K562 (cell line): Measurements from ENCODE around the gene LRFN4. TPM values are rescaled to one million over a fixed set of nuclear protein-coding genes. Genes with fewer than 3 reads are reported as not detected.

Experiments used
- ATAC-seq: fragments of 200-7000 bp; cut with Tn5 transposase; 3 replicates; pipeline ENCODE4 v1.9.1; 2020; ENCODE audit warnings: moderate library complexity
- BruUV-seq: library from RNA; stranded (reverse); fragments of 400-500 nt; replicated peaks from 2 replicates; lab custom pipeline; 2021; lab: Mats Ljungman, UMichigan
- CTCF ChIA-PET: fragments of 300-600 bp; formaldehyde crosslinking; extraction: SDS; loops from one replicate; lab custom pipeline; 2021; ENCODE audit warnings: low intra/inter-chr PET ratio; lab: Yijun Ruan, JAX
- POLR2A ChIA-PET: fragments of 300-600, 350-650 bp; sonication (Branson Sonifier 250); formaldehyde crosslinking; extraction: SDS; loops from one replicate; lab custom pipeline; 2021; ENCODE audit warnings: antibody characterized with exemption, inconsistent platforms; lab: Yijun Ruan, JAX
- DNase-seq, 4 experiments: peaks; one replicate each; pipeline versions ENCODE4 v3.0.0 to v3.0.0-alpha.2; 2011 to 2018; ENCODE audit warnings: low spot score in 3 of 4, mixed read lengths in 3 of 4; ENCODE audit errors: extremely low read depth in 1 of 4
- FAIRE-seq: peaks from 2 replicates; lab custom pipeline; 2011; peaks lifted over from hg19 to GRCh38; lab: Jason Lieb, UNC
- H2AFZ ChIP-seq: 2 replicates; pipeline ENCODE4 v1.6.0; 2011; ENCODE audit warnings: low read depth, low read length, control low read depth, inconsistent platforms
- H3K27ac ChIP-seq: fragments of 200-600 bp; 3 replicates; pipeline ENCODE4 v1.8.0; 2011; ENCODE audit warnings: low read depth, mild to moderate bottlenecking, control low read depth, inconsistent platforms, low read length, moderate library complexity, mixed read lengths; ENCODE audit errors: extremely low read depth
- H3K27me3 ChIP-seq, 2 experiments: fragments of 300-600 bp in 1 of 2; 2 replicates in 1 of 2; 3 replicates in 1 of 2; pipeline versions ENCODE4 v1.6.0 to v1.8.0; 2011; ENCODE audit warnings: inconsistent platforms in 2 of 2, low read length in 2 of 2, mild to moderate bottlenecking in 1 of 2, mixed read lengths in 1 of 2, moderate library complexity in 1 of 2; ENCODE audit not compliant: control insufficient read depth in 2 of 2, insufficient read depth in 2 of 2
- H3K36me3 ChIP-seq: fragments of 300-600 bp; 3 replicates; pipeline ENCODE4 v1.8.0; 2011; ENCODE audit warnings: mild to moderate bottlenecking, low read length, inconsistent platforms; ENCODE audit not compliant: control insufficient read depth, insufficient read depth
- H3K4me1 ChIP-seq, 2 experiments: fragments of 200-600 bp in 1 of 2; replicated peaks in 1 of 2; 2 replicates in 1 of 2; 3 replicates in 1 of 2; pipeline versions ENCODE4 v1.5.1 to v1.8.0; 2011; ENCODE audit warnings: inconsistent platforms in 2 of 2, low read length in 2 of 2, mild to moderate bottlenecking in 1 of 2, mixed read lengths in 1 of 2, moderate library complexity in 1 of 2; ENCODE audit not compliant: control insufficient read depth in 2 of 2, insufficient read depth in 2 of 2
- H3K4me2 ChIP-seq: 2 replicates; pipeline ENCODE4 v1.6.1; 2011; ENCODE audit warnings: low read length, control low read depth, inconsistent platforms, mixed read lengths; ENCODE audit not compliant: insufficient read depth
- H3K4me3 ChIP-seq: fragments of 200-600 bp; sonication (generic), shearing (Covaris generic); 2 replicates; pipeline ENCODE4 v1.5.1; 2016; ENCODE audit warnings: control low read depth, inconsistent platforms
- H3K79me2 ChIP-seq: fragments of 200-600 bp; 3 replicates; pipeline ENCODE4 v1.8.0; 2011; ENCODE audit warnings: low read length, inconsistent platforms; ENCODE audit not compliant: control insufficient read depth, insufficient read depth
- H3K9ac ChIP-seq, 2 experiments: 2 replicates each; pipeline versions ENCODE4 v1.6.0 to v1.6.1; 2011; ENCODE audit warnings: low read depth in 2 of 2, low read length in 2 of 2, control low read depth in 1 of 2, inconsistent platforms in 1 of 2, mild to moderate bottlenecking in 1 of 2, mixed read lengths in 1 of 2; ENCODE audit not compliant: insufficient read depth in 1 of 2
- H3K9me1 ChIP-seq: one replicate; pipeline ENCODE4 v1.6.0; 2011; ENCODE audit warnings: inconsistent platforms, mild to moderate bottlenecking, low read length, moderate library complexity; ENCODE audit not compliant: control insufficient read depth, insufficient read depth
- H3K9me3 ChIP-seq: replicated peaks from 2 replicates; pipeline ENCODE4 v1.5.1; 2011; ENCODE audit warnings: low read depth, low read length, inconsistent platforms; ENCODE audit not compliant: control insufficient read depth, insufficient read depth
- H4K20me1 ChIP-seq: replicated peaks from 2 replicates; pipeline ENCODE4 v1.6.1; 2011; ENCODE audit warnings: low read length, inconsistent platforms, mixed read lengths; ENCODE audit not compliant: control insufficient read depth, insufficient read depth
- KDM1A ChIP-seq, 2 experiments: fragments of 450-650 bp; IDR thresholded peaks; 2 replicates each; pipeline ENCODE4 v1.6.1; 2016; ENCODE audit warnings: mild to moderate bottlenecking in 2 of 2
- NCOR1 ChIP-seq: fragments of 450-650 bp; IDR thresholded peaks from 2 replicates; pipeline ENCODE4 v1.6.1; 2016; ENCODE audit warnings: mild to moderate bottlenecking, moderate library complexity
- WGBS: fragments of 100-300 bp; shearing (Covaris generic); methylation state at CpG from one replicate; pipeline ENCODE4 v1.1.6; 2016; ENCODE audit warnings: low coverage, mixed read lengths; ENCODE audit not compliant: insufficient coverage; ENCODE audit errors: missing lambda C conversion rate; 5-methylcytosine and 5-hydroxymethylcytosine counted together
- in situ Hi-C: fragments of 300-500 bp; cut with MboI; formaldehyde crosslinking; loops from 4 replicates; pipeline ENCODE4 v1.15.0; 2018; ENCODE audit warnings: inconsistent platforms, mixed read lengths
- intact Hi-C: fragments of 100-400 bp; cut with micrococcal nuclease; formaldehyde crosslinking; loops from 2 replicates; pipeline ENCODE4 v1.14.2; 2022
- polyA plus RNA-seq, 8 experiments: library from polyadenylated mRNA; depleted of rRNA in 4 of 8; stranded (reverse) in 5 of 8; unstranded in 3 of 8; fragments of >200 nt; fragmentation: Nextera tagmentation in 2 of 8; fragmentation: Illumina TruSeq in 1 of 8; extraction: Ambion mirVana in 2 of 8; extraction: Trizol in 1 of 8; gene quantifications; 2 replicates each; pipeline versions ENCODE4 v1.2.1 to v1.2.3, GENCODE V29; 2011 to 2014; ENCODE audit warnings: inconsistent platforms in 1 of 8, missing spikeins in 1 of 8
- total RNA-seq, 7 experiments: library from RNA; depleted of rRNA in 6 of 7; stranded (reverse); fragments of >200 nt in 6 of 7; fragmentation: Illumina TruSeq in 2 of 7; extraction: Trizol in 2 of 7; gene quantifications; 2 replicates each; pipeline versions ENCODE4 v1.2.1 to v1.2.3, GENCODE V29; 2011 to 2021; ENCODE audit warnings: low replicate concordance in 1 of 7
- TF ChIP-seq, protein P1 (sequence below): sonication (generic); formaldehyde crosslinking; IDR thresholded peaks from 2 replicates; pipeline ENCODE4 v1.8.0; 2022; ENCODE audit warnings: missing genetic modification reagents, mild to moderate bottlenecking, borderline replicate concordance

The LRFN4 gene
- total and polyA plus RNA-seq, 9 of the 15 experiments (the other 6 are each of a cell fraction or from before 2014, with no cell fraction given): 0.10 to 60.1 (median 6.7) TPM

GRCh38 chr11:66907751-66908630, 51.1 kb downstream of the LRFN4 start (continued):
- TF ChIP-seq, protein P1, sequence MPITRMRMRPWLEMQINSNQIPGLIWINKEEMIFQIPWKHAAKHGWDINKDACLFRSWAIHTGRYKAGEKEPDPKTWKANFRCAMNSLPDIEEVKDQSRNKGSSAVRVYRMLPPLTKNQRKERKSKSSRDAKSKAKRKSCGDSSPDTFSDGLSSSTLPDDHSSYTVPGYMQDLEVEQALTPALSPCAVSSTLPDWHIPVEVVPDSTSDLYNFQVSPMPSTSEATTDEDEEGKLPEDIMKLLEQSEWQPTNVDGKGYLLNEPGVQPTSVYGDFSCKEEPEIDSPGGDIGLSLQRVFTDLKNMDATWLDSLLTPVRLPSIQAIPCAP: no peak
- TF ChIP-seq KDM1A (IDR thresholded peaks at IDR 0.05): no peak

GRCh38 chr11:66909181-66909580, 52.3 kb downstream of the LRFN4 start:
- no peak for TF ChIP-seq NCOR1
- Histone ChIP-seq H3K79me2 (no peaks in the 10 kb centered on the region), H3K4me1 (peaks cover 13% of the 10 kb centered on the region in 2 experiments), H3K9ac (no peak overlapping the region), H4K20me1 (peaks cover 4% of the 10 kb centered on the region), H3K27me3 (no peaks in the 10 kb centered on the region), H3K36me3 (no peaks in the 10 kb centered on the region; the same call in 2 of the 3 replicates), H3K4me3 (no peak overlapping the region), H3K4me2 (no peak overlapping the region), H3K9me3 (no peaks in the 10 kb centered on the region), H2AFZ (no peak overlapping the region), H3K9me1 (peaks cover 2% of the 10 kb centered on the region), H3K27ac (no peak overlapping the region)
- in situ Hi-C loops (no loop called here), intact Hi-C loops (no loop called here)
- FAIRE-seq: no peak
- BruUV-seq: no TSS peak
- 76% methylated on average over 8 of the region's 8 CpGs for WGBS
- DNase-seq: no peak
- ChIA-PET CTCF (no interaction called here), POLR2A (interaction anchor here (0.6 to 1.6 kb wide), 4 partner anchors 8 to 15 kb away, joined by 4 to 5 read pairs (median 4); no protein-coding TSS in a partner anchor)
- no peak for ATAC-seq
